ENCODE measurements around the gene GEMIN8.

The GEMIN8 gene

DNA sequence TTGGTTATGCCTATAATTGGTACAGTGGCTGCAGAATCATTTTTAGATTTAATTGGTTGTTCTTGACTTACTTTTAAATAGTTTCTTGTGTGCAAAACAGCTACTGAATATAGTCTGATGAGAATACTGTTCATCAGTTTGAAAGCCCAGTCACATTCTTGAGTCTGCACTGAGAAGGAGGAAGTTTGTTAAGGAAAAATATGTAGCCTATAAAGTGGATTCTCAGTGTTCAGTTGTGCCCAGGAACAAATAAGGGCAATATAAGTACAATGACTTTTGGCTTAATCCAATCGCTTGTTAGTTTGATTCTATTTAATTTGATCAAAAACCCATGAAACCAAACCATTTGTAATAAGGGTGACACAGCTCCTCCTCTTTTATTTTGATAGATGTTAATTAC lies 32.8 kb upstream of the GEMIN8 start:
- TF ChIP-seq, protein P1, sequence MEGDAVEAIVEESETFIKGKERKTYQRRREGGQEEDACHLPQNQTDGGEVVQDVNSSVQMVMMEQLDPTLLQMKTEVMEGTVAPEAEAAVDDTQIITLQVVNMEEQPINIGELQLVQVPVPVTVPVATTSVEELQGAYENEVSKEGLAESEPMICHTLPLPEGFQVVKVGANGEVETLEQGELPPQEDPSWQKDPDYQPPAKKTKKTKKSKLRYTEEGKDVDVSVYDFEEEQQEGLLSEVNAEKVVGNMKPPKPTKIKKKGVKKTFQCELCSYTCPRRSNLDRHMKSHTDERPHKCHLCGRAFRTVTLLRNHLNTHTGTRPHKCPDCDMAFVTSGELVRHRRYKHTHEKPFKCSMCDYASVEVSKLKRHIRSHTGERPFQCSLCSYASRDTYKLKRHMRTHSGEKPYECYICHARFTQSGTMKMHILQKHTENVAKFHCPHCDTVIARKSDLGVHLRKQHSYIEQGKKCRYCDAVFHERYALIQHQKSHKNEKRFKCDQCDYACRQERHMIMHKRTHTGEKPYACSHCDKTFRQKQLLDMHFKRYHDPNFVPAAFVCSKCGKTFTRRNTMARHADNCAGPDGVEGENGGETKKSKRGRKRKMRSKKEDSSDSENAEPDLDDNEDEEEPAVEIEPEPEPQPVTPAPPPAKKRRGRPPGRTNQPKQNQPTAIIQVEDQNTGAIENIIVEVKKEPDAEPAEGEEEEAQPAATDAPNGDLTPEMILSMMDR (IDR thresholded peaks at IDR 0.05; ENCODE audit: insufficient read depth, low read depth, low read length, missing control alignments), result no peak
- no peak overlapping the region for H3K4me3 ChIP-seq (ENCODE audit: low read depth, low read length)
- DNase-seq (ENCODE audit: low read depth), result no peak

DNA sequence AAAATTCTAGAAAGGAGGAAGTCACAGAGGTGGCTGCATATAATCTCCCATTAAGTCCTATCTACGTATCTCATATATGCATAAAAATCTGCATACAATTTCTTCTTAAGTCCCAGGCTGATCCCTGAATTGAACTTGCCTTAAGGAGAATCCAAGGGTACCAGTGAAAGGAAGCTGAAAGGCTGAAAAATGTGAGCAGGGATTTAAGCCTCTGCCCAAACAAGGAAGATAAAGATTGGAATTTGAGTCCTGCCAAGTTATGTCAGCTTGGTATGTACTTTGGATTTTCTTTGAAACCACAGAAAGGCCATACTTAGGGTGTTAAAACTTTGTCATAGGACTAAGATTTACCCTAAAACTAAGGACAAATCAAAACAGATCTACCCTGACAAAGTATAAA lies 26.5 kb upstream of the GEMIN8 start:
- no peak for DNase-seq (ENCODE audit: low read depth)
- TF ChIP-seq, protein P1 (IDR thresholded peaks at IDR 0.05; ENCODE audit: insufficient read depth, low read depth, low read length, missing control alignments), result no peak
- H3K4me3 ChIP-seq (ENCODE audit: low read depth, low read length), result no peak overlapping the region

DNA sequence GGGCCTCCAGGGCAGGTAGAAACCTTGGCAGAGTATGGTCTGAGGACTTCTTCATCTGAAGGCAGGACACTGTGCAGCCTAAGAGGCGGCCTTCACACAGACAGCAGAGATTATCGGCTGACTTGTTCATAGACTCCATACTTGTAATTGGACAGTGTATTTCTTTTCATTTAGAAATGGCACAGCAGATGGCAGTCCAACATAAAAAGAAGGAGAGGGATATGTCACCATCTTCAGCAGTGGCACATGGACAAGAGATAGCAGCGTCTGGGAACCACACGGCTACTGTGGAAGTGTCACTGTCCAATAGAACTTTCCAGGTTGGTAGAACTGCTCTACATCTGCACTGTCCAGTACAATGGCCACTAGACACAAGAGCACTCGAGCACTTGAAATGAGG lies 21.7 kb upstream of the GEMIN8 start:
- H3K4me3 ChIP-seq (ENCODE audit: low read depth, low read length), result no peak overlapping the region
- TF ChIP-seq, protein P1 (IDR thresholded peaks at IDR 0.05; ENCODE audit: insufficient read depth, low read depth, low read length, missing control alignments), result no peak
- no peak for DNase-seq (ENCODE audit: low read depth)

DNA sequence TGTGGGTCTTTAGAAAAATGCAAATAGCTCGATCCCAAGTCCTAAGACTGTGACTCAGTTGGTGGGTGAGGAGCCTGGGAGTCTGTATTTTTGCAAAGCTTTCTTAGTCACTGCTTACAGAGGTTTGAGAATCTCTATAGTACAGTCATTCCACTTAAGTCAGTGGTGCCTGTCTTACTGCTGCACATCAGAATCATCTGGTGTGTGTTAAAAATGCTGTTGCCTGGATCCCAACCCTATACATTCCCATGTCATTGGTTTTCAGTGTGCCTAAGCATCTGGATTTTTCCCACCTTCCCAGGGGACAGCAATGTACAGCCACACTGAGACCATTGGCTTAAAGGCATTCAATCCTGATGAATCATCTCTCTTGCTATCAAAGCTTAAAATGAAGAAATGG lies 21.0 kb upstream of the GEMIN8 start:
- TF ChIP-seq, protein P1 (IDR thresholded peaks at IDR 0.05; ENCODE audit: insufficient read depth, low read depth, low read length, missing control alignments), result no peak
- no peak for DNase-seq (ENCODE audit: low read depth)
- H3K4me3 ChIP-seq (ENCODE audit: low read depth, low read length), result no peak overlapping the region

DNA sequence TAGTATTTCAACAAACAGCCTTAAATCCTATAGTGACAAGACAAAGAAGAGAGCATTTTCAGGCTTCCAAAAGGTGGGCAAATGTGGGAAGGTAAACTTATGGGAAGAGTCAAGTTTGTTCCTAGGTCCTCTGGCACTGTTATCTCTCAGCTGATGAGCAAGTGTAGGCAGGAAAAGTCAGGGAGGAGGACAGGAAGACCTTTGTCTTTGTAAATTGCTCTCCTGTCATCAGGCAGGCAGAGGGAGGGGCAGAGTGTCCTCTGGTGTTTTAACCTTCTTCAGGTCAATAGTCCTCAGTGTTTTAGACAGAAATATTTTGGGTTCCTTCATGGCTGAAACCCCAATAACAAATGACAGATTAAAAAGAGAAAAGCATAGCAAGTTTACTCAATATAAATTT lies 13.5 kb upstream of the GEMIN8 start:
- no peak overlapping the region for H3K4me3 ChIP-seq (ENCODE audit: low read depth, low read length)
- TF ChIP-seq, protein P1 (IDR thresholded peaks at IDR 0.05; ENCODE audit: insufficient read depth, low read depth, low read length, missing control alignments), result no peak

DNA sequence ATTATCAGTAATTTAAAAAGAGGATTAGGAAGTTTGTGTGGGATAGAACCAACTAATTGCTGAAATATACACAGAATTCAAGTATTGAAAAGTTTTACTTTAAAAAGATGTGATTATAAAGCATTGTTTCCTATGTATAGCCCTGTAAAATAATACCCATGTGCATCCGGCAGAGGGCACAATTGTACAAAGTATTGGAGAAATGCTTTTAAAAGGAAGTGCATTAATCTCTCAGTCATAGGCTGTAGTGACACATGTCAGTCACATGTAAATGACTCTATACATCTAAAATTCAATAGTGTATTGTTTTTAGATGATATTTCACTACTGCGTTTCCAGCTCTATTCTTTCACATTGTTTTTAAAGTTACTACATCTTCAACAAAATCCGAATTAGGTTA lies 9.7 kb upstream of the GEMIN8 start:
- peak; percentile 63 for DNase-seq (ENCODE audit: low read depth)
- TF ChIP-seq, protein P1 (IDR thresholded peaks at IDR 0.05; ENCODE audit: insufficient read depth, low read depth, low read length, missing control alignments), result peak; percentile 38

More for the DNA sequence above, 13.5 kb upstream of the GEMIN8 start:
- DNase-seq (ENCODE audit: low read depth), result no peak

DNA sequence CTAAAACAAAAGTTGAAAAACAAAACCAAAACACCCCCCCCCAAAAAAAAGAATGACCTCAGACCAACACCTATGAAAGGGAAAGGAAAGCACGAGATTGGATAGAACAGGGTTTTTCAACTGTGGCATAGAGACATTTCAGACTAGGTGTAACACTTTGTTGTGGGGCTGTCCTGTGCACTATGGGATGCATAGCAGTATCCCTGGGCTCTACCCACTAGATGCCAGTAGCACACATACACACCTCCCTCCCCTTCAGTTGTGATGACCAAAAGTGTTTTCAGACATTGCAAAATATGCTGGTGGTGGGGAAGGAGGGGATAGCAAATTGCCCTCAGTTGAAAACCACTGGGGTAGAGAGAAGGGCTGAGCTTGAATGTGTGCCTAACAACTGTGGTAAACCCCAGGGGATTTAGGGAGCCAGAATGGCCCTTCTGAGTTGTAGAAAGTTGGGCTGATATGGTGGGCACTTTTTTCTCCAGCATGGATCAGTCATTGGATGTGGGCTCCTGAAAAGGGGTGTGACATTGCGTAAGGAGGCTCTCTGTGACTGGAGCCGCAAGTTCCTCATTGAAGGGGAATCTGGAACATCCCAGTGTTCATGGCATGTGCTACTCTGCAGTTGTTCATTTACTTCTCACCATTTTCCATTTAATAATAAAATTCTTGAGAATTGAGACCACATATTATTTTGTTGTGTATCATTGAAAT lies 8.8 kb upstream of the GEMIN8 start:
- TF ChIP-seq, protein P1 (IDR thresholded peaks at IDR 0.05; ENCODE audit: insufficient read depth, low read depth, low read length, missing control alignments), result no peak
- no peak overlapping the region for H3K4me3 ChIP-seq (ENCODE audit: low read depth, low read length)
- DNase-seq (ENCODE audit: low read depth), result no peak

More for the DNA sequence above, 9.7 kb upstream of the GEMIN8 start:
- no peak overlapping the region for H3K4me3 ChIP-seq (ENCODE audit: low read depth, low read length)
